GM15510 (cell line): ENCODE measurements around the gene TLE4.

Source experiments
- POLR2A ChIP-seq: IDR thresholded peaks from 3 replicates; pipeline ENCODE4 v1.6.1; 2011; ENCODE audit warnings: borderline replicate concordance; ENCODE audit not compliant: insufficient read length; ENCODE audit errors: extremely low read depth

The TLE4 gene

DNA sequence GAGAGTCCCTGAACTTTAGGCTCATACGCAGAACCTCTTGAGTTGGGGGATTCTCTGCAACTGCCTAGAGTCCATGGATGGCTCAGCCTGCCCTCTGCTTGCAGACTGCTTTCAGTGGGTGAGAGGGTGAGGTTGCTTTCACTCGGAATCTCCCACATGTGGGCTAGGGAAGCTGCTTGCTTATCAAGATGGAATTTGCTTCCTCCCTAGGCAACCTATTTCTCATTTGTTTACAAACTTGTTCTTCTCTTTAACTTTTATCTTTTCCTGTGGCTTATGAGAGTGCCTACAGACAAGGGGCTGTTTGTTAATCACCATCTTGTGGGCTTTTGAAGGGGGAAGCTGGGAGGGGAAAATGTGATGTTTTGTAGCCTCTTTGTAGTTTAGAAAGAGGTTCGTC is 10.0 kb downstream of the TLE4 start:
- no peak for TF ChIP-seq POLR2A

GRCh38 chr9:79583952-79584654 is 12.3 kb downstream of the TLE4 start:
- TF ChIP-seq POLR2A: no peak

GRCh38 chr9:79584655-79584982 is 12.9 kb downstream of the TLE4 start:
- no peak for TF ChIP-seq POLR2A

DNA sequence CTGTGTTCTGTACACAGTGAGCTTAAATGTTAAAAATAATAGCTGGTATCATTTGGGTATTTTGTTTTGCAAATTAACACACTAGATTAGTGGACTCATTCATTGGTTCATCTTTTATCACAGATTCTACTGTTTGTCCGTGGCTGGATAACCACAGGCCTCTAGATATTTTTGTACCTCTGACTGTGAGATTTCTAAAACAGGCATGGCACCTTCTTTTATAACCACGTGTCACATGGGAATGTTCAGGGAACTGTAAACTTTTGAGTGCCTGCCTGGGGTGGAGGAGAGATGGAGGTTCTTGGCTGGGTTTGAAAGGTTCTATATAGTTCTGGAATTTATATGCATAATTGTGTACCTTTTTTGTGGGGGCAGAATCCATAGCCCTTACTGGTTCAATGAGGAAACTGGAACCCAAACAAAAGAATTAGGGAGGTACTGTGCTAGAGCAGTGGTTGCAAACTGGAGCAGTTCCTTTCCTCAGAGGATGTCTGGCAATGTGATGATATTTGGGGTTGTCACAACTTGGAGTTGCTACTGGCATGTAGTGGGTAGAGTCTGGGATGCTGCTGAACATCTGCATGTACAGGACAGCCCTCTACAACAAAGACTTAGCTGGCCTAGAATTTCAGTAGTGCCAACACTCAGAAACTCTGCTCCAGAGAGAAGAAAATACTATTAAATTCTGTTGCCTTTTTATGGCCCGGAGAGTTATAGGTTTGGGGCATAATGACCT is 16.9 kb downstream of the TLE4 start:
- no peak for TF ChIP-seq POLR2A

DNA sequence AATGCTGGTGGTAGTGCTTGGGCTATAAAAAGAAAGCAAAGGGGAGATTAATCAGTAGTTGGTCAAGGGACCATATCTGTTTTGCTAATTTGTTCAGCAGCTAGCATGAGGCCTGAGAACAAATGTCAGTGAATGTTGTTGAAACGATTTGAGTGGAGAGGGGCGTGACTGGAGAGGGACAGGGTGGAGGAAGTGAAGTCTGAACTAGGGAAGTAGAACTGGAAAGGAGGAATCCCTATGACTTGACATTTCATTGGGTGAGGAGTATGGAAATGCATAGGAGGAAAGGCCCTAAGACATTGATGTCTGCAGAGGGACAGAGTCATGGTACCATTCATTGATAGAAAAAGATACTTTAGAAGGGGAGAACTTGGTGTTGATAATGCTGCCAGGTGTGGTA is 19.7 kb downstream of the TLE4 start:
- TF ChIP-seq POLR2A: no peak

DNA sequence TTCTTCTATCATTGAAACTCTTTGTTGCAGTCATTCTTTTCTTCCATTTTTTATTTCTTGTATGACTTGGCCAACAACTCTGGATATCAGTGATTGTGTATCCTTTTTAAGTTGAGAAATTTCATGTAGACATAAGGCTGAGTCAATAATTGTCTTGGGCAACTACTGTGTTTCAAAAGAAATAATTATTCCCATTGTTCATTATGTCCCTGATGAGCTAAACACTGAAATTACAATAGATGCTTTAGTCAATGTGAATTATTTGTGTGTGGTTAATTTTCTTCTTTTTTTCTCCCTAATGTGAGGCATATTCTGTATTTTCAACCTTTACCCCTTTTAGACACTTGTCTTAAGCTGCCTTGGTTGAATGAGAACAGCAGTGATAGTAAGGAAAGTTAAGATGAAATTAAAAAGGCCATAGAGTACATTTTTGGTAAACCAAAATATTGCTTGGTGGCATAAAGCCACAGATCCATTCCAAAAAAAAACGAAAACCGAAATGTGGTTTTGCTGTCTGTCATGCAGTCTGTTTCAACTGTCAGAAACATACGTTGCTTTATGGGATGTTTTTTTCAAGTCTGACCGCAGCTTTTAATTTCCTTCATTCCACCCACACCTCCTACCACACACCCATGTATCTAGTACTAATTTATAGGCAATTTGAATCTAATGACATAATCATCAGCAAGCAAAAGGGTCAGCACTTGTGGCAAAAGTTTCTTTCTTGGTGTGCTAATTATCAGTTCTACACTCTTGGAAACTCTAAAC is 21.1 kb downstream of the TLE4 start:
- no peak for TF ChIP-seq POLR2A

- no peak for TF ChIP-seq POLR2A
Measured at GRCh38 chr9:79598562-79599345, 27.0 kb downstream of the TLE4 start.

DNA sequence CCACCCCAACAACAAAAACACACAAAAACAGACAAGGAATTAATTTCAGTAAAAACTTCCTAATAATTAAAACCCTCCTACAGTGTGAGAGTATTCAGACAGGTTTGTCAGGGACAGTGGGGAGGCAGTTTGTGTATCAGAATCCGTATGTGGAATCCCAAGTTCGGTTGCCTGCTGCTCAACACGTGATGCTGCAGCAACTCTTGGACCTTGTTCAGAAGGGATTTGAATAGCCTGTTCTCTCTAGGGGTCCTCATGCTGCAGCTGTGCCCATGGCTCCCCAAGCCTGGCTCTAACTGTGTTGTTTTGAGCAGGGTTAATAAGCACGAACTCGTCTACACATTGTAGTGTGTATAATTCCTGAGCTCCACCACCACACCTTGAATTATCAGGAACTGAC is 28.7 kb downstream of the TLE4 start:
- no peak for TF ChIP-seq POLR2A

DNA sequence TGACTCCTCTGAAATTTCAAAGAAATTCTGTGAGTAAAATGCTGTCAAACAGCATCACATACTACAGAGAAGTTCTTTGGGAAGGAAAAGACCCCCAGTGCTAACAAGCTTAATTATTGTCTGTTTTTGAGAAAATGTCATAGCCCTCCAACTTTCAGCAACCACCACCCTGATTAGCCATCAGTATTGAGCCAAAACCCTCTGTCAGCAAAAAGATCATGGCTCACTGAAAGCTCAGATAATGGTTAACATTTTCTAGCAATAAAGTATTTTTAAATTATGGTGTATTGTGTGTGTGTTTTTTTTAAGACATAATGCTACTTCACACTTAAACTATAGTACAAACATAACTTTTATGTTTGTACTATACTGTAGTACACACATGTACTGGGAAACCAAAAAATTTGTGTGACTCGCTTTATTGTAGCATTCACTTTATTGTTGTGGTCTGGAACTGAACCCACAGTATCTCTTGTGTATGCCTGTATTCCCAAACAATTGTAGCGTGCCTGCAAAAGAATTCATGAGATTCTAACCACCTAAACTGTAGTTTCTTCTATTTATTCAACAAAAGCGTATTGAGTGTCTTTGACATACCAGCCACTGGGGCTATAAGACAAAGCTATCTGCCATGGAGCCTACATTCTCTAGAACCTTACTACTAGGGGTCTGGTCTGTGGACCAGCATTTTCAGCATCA is 31.6 kb downstream of the TLE4 start:
- no peak for TF ChIP-seq POLR2A

GRCh38 chr9:79604149-79604548 is 32.4 kb downstream of the TLE4 start:
- TF ChIP-seq POLR2A: no peak

GRCh38 chr9:79604921-79605562 is 33.3 kb downstream of the TLE4 start:
- TF ChIP-seq POLR2A: no peak

DNA sequence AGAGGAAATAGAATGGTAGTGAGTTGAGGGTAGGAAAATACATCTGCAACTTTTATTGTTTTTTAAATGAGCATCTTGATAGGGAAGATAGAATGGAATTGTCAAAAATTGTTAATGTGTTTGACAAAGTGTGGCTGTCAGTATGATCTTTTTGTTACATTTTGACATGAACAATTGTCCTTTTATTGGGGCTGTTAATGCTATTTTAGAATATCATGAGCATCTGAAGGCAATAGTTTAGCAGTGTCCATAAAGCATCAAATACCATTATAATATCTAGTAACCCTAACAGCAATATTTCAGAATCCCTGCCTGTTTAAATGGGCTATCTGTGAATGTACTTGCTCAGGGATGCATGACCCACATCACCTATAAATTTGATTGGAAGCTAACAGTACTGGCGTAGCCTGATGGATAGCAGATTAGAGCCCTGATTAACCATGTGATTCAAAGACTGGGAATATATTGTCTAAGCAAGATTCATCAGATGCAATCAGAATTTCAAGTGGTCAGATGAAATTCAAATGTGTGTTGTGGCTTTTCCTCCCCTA is 37.8 kb downstream of the TLE4 start:
- no peak for TF ChIP-seq POLR2A

DNA sequence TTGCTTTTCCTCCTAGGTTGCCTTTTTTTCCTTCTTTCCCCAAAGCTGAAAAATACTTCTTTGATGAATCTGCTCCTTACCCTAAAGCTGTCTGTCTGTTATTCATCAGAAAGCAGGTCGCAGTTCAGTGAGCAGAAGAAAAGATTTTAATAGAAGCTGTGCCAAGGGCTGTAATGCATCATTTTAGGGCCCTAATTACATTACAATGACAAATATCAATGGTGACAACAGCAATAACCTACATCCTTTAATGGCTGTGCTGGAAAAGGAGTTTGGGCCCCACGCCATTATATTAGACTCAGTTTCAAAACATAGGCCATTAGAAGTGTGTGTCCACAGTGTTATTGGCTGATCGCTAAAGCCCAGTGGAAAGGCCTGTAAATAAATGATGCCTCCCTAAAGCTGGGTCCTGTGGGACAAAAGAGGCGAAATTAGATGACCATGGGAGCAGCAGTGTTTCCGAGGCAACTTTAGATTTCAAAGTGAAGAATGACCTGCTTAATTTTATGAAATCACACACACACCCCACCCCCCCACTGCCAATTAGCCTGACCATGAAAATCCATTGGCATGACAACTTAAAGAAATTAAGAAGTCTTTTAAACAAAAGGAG is 38.4 kb downstream of the TLE4 start:
- no peak for TF ChIP-seq POLR2A

GRCh38 chr9:79610791-79611614 is 39.2 kb downstream of the TLE4 start:
- TF ChIP-seq POLR2A: no peak
